Activated CD8-positive, alpha-beta T cell treated with anti-CD3 and anti-CD28 coated beads for 36 hours (primary cell): ENCODE measurements around the gene CACNA2D3. TPM values are rescaled to one million over a fixed set of nuclear protein-coding genes. Genes with fewer than 3 reads are reported as not detected.

Experiments
- ATAC-seq: fragments of 200-7000 bp; cut with Tn5 transposase; one replicate; pipeline ENCODE4 v1.10.0; 2021; ENCODE audit warnings: mild to moderate bottlenecking, moderate library complexity
- CTCF ChIA-PET: fragments of 350-600 bp; sonication (Branson Sonifier 250); formaldehyde crosslinking; loops from one replicate; lab custom pipeline; 2021; ENCODE audit warnings: antibody characterized with exemption; lab: Charles Lee
- POLR2A ChIA-PET: fragments of 350-600 bp; sonication (Branson Sonifier 250); formaldehyde crosslinking; loops from one replicate; lab custom pipeline; 2021; ENCODE audit warnings: antibody characterized with exemption; lab: Charles Lee
- DNase-seq: peaks from one replicate; pipeline ENCODE4 v3.0.0-alpha.2; 2020
- H3K27ac Mint-ChIP-seq: one replicate; pipeline ENCODE4 v1.8.0; 2021; ENCODE audit warnings: mild to moderate bottlenecking, mixed read lengths
- H3K27me3 Mint-ChIP-seq: one replicate; pipeline ENCODE4 v1.8.0; 2021; ENCODE audit warnings: mixed read lengths
- H3K36me3 Mint-ChIP-seq: one replicate; pipeline ENCODE4 v1.8.0; 2021; ENCODE audit warnings: low read depth, mixed read lengths
- H3K4me1 Mint-ChIP-seq: one replicate; pipeline ENCODE4 v1.8.0; 2021; ENCODE audit warnings: low read depth, mixed read lengths
- H3K4me3 Mint-ChIP-seq: one replicate; pipeline ENCODE4 v1.8.0; 2021; ENCODE audit warnings: mild to moderate bottlenecking, moderate library complexity, mixed read lengths
- H3K9me3 Mint-ChIP-seq: one replicate; pipeline ENCODE4 v1.8.0; 2021; ENCODE audit warnings: mixed read lengths
- CTCF ChIP-seq: fragments of 200-600 bp; IDR thresholded peaks from one replicate; pipeline ENCODE4 v1.8.0; 2022; ENCODE audit warnings: antibody characterized with exemption, mild to moderate bottlenecking
- intact Hi-C: fragments of 100-400 bp; cut with micrococcal nuclease; formaldehyde crosslinking; loops from one replicate; pipeline ENCODE4 v1.10.0; 2022
- total RNA-seq, 2 experiments: library from RNA; stranded (reverse); gene quantifications; one replicate each; pipeline ENCODE4 v1.2.3, GENCODE V29; 2021

CACNA2D3 gene
- total RNA-seq, 2 experiments from 2014 or later = not detected

GRCh38 chr3:54223063-54223462 is 100.7 kb downstream of the CACNA2D3 start:
- no peak overlapping the region for H3K27ac Mint-ChIP-seq
- intact Hi-C loops = no loop called here
- H3K27me3 Mint-ChIP-seq = peaks cover 2% of the 10 kb centered on the region
- POLR2A ChIA-PET = no interaction called here
- H3K36me3 Mint-ChIP-seq = no peaks in the 10 kb centered on the region
- TF ChIP-seq CTCF = no peak
- ATAC-seq (no peak), DNase-seq (no peak)
- H3K4me1 Mint-ChIP-seq = no peaks in the 10 kb centered on the region
- H3K9me3 Mint-ChIP-seq = no peaks in the 10 kb centered on the region
- CTCF ChIA-PET = no interaction called here
- no peak overlapping the region for H3K4me3 Mint-ChIP-seq

- Mint-ChIP-seq H3K4me1 (no peaks in the 10 kb centered on the region), H3K9me3 (no peaks in the 10 kb centered on the region), H3K27ac (no peak overlapping the region), H3K27me3 (no peaks in the 10 kb centered on the region), H3K4me3 (no peak overlapping the region), H3K36me3 (no peaks in the 10 kb centered on the region)
- ChIA-PET POLR2A (no interaction called here), CTCF (interaction anchor here (1.2 kb wide), 1 partner anchor 10 kb away, joined by 3 read pairs; no protein-coding TSS in a partner anchor)
- no peak for TF ChIP-seq CTCF
- ATAC-seq (no peak), DNase-seq (no peak)
- intact Hi-C loops = no loop called here
Observed at GRCh38 chr3:54225841-54226528, 103.6 kb downstream of the CACNA2D3 start.

GRCh38 chr3:54228806-54229205 is 106.5 kb downstream of the CACNA2D3 start:
- H3K4me1 Mint-ChIP-seq = no peaks in the 10 kb centered on the region
- no peaks in the 10 kb centered on the region for H3K36me3 Mint-ChIP-seq
- H3K27ac Mint-ChIP-seq = no peak overlapping the region
- TF ChIP-seq CTCF = no peak
- H3K9me3 Mint-ChIP-seq = no peaks in the 10 kb centered on the region
- DNase-seq = no peak
- ATAC-seq = no peak
- POLR2A ChIA-PET = no interaction called here
- CTCF ChIA-PET = no interaction called here
- intact Hi-C loops = no loop called here
- no peak overlapping the region for H3K4me3 Mint-ChIP-seq
- no peaks in the 10 kb centered on the region for H3K27me3 Mint-ChIP-seq

GRCh38 chr3:54232618-54233017 is 110.3 kb downstream of the CACNA2D3 start:
- no peak overlapping the region for H3K27ac Mint-ChIP-seq
- ChIA-PET CTCF (no interaction called here), POLR2A (no interaction called here)
- H3K36me3 Mint-ChIP-seq = no peaks in the 10 kb centered on the region
- H3K27me3 Mint-ChIP-seq = peaks cover 2% of the 10 kb centered on the region
- intact Hi-C loops = no loop called here
- no peak for TF ChIP-seq CTCF
- DNase-seq (no peak), ATAC-seq (no peak)
- no peak overlapping the region for H3K4me3 Mint-ChIP-seq
- H3K9me3 Mint-ChIP-seq = no peaks in the 10 kb centered on the region
- no peaks in the 10 kb centered on the region for H3K4me1 Mint-ChIP-seq

- DNase-seq (no peak), ATAC-seq (no peak)
- Mint-ChIP-seq H3K36me3 (no peaks in the 10 kb centered on the region), H3K27ac (no peak overlapping the region), H3K9me3 (no peaks in the 10 kb centered on the region), H3K27me3 (peaks cover 2% of the 10 kb centered on the region), H3K4me3 (no peak overlapping the region), H3K4me1 (no peaks in the 10 kb centered on the region)
- ChIA-PET CTCF (no interaction called here), POLR2A (no interaction called here)
- intact Hi-C loops = no loop called here
- no peak for TF ChIP-seq CTCF
Observed at GRCh38 chr3:54235998-54236397, 113.6 kb downstream of the CACNA2D3 start.
